Activated naive CD8-positive, alpha-beta T cell (primary cell): Measurements from ENCODE around the gene DTX3.
"Not testable (repeated sequence)": the region's sequence is repeated elsewhere in the genome, so short reads cannot be mapped to it uniquely, and the experiment has no call there.

Source experiments
- H3K27ac Mint-ChIP-seq: one replicate; pipeline ENCODE4 v1.8.0; 2021; ENCODE audit warnings: mixed read lengths
- H3K27me3 Mint-ChIP-seq: one replicate; pipeline ENCODE4 v1.8.0; 2021; ENCODE audit warnings: mixed read lengths
- H3K36me3 Mint-ChIP-seq: one replicate; pipeline ENCODE4 v1.8.0; 2021; ENCODE audit warnings: mixed read lengths
- H3K4me1 Mint-ChIP-seq: one replicate; pipeline ENCODE4 v1.8.0; 2021; ENCODE audit warnings: low read depth, mixed read lengths
- H3K4me3 Mint-ChIP-seq: one replicate; pipeline ENCODE4 v1.8.0; 2021; ENCODE audit warnings: mild to moderate bottlenecking, mixed read lengths
- H3K9me3 Mint-ChIP-seq: one replicate; pipeline ENCODE4 v1.8.0; 2021; ENCODE audit warnings: low read depth, mixed read lengths

Gene DTX3, protein sequence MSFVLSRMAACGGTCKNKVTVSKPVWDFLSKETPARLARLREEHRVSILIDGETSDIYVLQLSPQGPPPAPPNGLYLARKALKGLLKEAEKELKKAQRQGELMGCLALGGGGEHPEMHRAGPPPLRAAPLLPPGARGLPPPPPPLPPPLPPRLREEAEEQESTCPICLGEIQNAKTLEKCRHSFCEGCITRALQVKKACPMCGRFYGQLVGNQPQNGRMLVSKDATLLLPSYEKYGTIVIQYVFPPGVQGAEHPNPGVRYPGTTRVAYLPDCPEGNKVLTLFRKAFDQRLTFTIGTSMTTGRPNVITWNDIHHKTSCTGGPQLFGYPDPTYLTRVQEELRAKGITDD

DNA sequence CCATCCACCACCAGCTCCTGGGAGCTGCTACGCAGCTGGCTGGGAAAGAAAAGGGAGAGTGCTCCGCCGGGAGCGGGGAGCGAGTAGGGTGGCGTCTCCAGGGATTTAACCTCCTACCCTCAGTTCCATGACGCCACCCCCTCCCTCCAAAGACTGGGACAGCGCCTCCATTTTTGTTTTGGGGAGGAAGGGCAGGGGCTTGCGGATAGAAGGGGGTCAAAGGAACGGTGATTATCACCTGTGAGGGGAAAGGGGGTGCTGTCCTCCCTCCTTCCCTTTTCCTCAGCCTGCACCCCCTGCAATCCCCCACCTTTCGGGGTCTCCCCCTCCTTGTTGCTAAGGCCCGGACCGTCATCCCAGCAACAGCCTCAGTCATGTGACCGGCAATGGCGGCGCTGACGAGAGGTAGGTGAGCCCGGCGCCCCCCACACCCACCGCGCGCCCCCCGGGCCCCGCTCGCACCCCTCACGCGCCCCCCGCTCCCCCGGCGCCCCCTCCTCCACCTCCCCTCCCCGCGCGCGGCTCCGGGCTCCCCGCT, at the start of gene DTX3:
TSS of gene DTX3 (plus strand) at position 371 of the 538 bp plus-strand sequence. CDS start 1,694 bp downstream, outside the sequence.
- H3K27ac Mint-ChIP-seq: peak within 1 kb of the TSS; percentile 86
- peak within 1 kb of the TSS; percentile 86 for H3K4me3 Mint-ChIP-seq
- H3K27me3 Mint-ChIP-seq: no peaks in the 10 kb centered on the region
- peaks cover 7% of the 10 kb centered on the region for H3K36me3 Mint-ChIP-seq
- no peaks in the 10 kb centered on the region for H3K9me3 Mint-ChIP-seq
- H3K4me1 Mint-ChIP-seq: peaks cover 28% of the 10 kb centered on the region

DNA sequence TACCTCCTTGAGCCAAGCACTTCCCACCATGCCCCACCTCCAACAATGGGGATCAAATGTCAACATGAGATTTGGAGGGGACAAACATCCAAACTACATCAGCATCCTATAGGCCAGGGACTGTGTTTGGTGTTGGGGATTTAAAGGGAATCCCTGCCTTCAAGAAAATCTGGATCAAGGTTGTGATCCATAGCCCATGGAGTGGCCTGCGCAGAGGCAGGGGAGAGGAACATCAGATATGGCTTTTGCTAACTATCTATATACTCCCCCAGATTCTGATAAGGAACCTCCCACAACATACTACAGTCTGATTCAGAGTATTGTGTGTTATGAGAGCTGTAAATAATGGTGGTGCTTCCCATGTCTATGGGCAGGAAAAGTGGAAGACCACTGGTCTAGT, 49.7 kb upstream of the DTX3 start:
- Mint-ChIP-seq H3K4me1 (peaks cover 6% of the 10 kb centered on the region), H3K4me3 (no peak overlapping the region), H3K27ac (no peak overlapping the region)

DNA sequence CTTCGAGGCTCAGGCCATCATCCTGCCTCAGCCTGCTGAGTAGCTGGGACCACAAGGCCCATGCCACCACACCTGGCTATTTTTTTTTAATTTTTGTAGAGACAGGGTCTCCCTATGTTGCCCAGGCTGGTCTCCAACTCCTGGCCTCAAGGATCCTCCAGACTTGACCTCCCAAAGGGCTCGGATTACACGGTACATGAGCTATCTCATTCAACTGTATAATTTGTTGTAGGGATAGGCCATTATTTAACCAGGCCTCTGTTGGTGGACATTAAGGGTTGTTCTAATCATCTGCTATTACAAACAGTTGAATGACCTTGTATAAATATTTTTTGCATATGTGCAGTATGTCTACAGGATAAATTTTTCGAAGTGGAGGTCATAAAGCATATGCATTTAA, 45.8 kb upstream of the DTX3 start:
- peaks cover 2% of the 10 kb centered on the region for H3K36me3 Mint-ChIP-seq
- H3K4me1 Mint-ChIP-seq: no peaks in the 10 kb centered on the region
- H3K9me3 Mint-ChIP-seq: no peaks in the 10 kb centered on the region
- H3K27ac Mint-ChIP-seq: no peak overlapping the region
- no peaks in the 10 kb centered on the region for H3K27me3 Mint-ChIP-seq
- H3K4me3 Mint-ChIP-seq: no peak overlapping the region

More for the DNA sequence above, 49.7 kb upstream of the DTX3 start:
- H3K27me3 Mint-ChIP-seq: no peaks in the 10 kb centered on the region
- no peaks in the 10 kb centered on the region for H3K36me3 Mint-ChIP-seq
- H3K9me3 Mint-ChIP-seq: no peaks in the 10 kb centered on the region

DNA sequence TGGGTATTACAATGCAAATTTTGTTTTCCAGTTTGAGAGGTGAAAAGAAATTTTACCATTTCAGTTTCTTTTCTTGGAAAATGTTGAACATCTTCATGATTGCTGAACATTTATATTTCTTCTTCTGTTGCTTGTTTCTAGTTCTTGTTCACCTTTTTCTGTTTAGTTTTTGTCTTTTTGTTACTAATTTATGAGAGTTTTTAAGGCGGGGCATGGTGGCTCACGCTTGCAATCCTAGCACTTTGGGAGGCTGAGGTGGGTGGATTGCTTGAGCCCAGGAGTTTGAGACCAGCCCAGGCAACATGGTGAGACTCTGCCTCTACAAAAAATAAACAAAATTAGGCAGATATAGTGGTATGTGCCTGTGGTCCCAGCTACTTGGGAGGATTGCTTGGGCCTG, 44.1 kb upstream of the DTX3 start:
- no peaks in the 10 kb centered on the region for H3K4me1 Mint-ChIP-seq

DNA sequence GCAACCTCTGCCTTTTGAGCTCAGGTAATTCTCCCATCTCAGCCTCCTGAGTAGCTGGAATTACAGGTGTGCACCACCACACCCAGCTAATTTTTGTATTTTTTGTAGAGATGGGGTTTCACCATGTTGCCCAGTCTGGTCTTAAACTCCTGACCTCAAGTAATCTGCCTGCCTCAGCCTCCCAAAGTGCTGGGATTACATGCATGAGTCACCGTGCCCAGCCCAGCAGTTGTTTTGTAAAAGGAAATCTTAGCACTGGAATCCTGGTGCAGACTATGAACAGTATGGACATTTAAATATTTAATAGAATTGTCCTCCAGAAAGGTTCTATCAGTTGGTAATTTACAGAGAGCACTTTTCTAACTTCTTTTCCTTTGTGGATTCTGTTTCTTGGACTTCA, 43.5 kb upstream of the DTX3 start:
- not testable (repeated sequence) for H3K36me3 Mint-ChIP-seq, H3K27me3 Mint-ChIP-seq, H3K9me3 Mint-ChIP-seq, H3K4me1 Mint-ChIP-seq, H3K4me3 Mint-ChIP-seq, H3K27ac Mint-ChIP-seq

More for the DNA sequence above, 44.1 kb upstream of the DTX3 start:
- peaks cover 2% of the 10 kb centered on the region for H3K36me3 Mint-ChIP-seq
- H3K27me3 Mint-ChIP-seq: no peaks in the 10 kb centered on the region
- no peak overlapping the region for H3K27ac Mint-ChIP-seq
- H3K9me3 Mint-ChIP-seq: no peaks in the 10 kb centered on the region
- H3K4me3 Mint-ChIP-seq: no peak overlapping the region

DNA sequence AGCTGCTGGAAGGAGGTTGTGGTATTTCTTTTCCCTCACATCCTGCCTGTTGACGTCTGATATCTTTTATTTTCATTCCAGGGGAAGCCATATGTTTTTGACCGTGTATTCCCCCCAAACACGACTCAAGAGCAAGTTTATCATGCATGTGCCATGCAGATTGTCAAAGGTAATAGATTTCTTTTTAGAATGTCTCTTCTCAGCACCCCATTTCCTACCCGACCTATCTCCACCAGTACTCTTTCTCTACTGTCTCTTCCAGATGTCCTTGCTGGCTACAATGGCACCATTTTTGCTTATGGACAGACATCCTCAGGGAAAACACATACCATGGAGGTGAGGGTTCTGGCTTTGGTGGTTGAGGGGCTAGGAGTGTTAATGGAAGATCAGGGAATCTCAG, 41.3 kb upstream of the DTX3 start:
- H3K4me3 Mint-ChIP-seq: no peak overlapping the region
- peaks cover 2% of the 10 kb centered on the region for H3K36me3 Mint-ChIP-seq
- H3K27me3 Mint-ChIP-seq: no peaks in the 10 kb centered on the region
- H3K27ac Mint-ChIP-seq: no peak overlapping the region
- no peaks in the 10 kb centered on the region for H3K4me1 Mint-ChIP-seq
- H3K9me3 Mint-ChIP-seq: no peaks in the 10 kb centered on the region

DNA sequence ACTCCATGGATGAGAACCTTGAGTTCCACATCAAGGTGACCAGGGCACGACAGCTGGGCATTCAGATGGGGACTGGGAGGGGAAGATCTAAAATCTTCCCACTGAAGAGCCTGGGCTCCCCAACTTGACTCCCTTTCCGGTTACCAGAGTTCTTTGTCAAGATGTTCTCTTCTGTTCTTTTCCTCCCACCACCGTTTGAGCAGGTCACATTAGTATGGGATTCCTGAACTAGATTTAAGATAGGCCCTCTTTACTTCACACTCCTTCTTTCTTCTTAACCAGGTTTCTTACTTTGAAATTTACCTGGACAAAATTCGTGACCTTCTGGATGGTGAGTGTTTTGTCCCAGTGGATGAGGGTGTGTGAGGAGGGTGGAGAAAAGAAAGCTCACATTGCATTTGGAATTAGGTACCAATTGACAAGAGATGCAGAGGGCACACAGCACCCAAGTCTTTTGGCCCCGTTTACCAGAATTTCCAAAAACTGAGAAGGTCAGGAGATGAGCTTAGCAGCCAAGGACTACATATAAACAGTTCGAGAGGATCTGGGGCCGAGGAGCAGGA, 40.4 kb upstream of the DTX3 start:
- Mint-ChIP-seq H3K4me3 (no peak overlapping the region), H3K4me1 (no peaks in the 10 kb centered on the region), H3K9me3 (no peaks in the 10 kb centered on the region), H3K27me3 (no peaks in the 10 kb centered on the region), H3K36me3 (peaks cover 3% of the 10 kb centered on the region), H3K27ac (no peak overlapping the region)

DNA sequence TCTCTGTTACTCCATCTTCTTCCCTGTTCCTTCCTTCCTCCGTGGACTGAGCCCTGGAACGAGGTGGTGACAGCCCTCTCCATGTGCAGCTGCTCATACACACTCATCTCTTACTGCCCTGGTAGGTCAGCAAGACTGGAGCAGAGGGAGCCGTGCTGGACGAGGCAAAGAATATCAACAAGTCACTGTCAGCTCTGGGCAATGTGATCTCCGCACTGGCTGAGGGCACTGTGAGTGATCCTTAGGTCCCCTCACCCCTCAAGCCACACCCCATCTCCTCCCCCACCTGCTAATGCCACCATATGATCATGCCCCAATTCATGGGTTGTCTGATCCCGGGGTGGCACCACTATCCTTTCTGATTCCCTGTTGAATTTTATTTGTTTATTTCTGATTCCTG, 35.8 kb upstream of the DTX3 start:
- H3K27ac Mint-ChIP-seq: no peak overlapping the region
- peaks cover 3% of the 10 kb centered on the region for H3K36me3 Mint-ChIP-seq
- H3K9me3 Mint-ChIP-seq: no peaks in the 10 kb centered on the region
- no peak overlapping the region for H3K4me3 Mint-ChIP-seq
- no peaks in the 10 kb centered on the region for H3K4me1 Mint-ChIP-seq
- no peaks in the 10 kb centered on the region for H3K27me3 Mint-ChIP-seq

DNA sequence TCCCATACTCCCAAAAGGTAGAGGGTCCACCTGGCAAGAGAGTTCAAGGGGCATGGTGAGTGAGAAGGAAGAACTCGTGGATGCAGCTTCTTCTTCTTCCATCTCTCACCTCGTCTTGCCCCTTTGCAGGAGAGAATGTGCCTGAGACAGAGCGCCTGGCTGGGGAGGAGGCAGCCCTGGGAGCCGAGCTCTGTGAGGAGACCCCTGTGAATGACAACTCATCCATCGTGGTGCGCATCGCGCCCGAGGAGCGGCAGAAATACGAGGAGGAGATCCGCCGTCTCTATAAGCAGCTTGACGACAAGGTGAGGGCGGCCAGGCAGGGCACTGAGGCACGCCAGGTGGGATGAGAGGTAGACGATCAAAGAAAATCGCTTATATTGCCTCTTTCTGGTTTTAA, 34.8 kb upstream of the DTX3 start:
- H3K4me1 Mint-ChIP-seq: no peaks in the 10 kb centered on the region
- H3K36me3 Mint-ChIP-seq: peaks cover 3% of the 10 kb centered on the region
- no peaks in the 10 kb centered on the region for H3K9me3 Mint-ChIP-seq
- no peak overlapping the region for H3K4me3 Mint-ChIP-seq
- no peaks in the 10 kb centered on the region for H3K27me3 Mint-ChIP-seq
- no peak overlapping the region for H3K27ac Mint-ChIP-seq

DNA sequence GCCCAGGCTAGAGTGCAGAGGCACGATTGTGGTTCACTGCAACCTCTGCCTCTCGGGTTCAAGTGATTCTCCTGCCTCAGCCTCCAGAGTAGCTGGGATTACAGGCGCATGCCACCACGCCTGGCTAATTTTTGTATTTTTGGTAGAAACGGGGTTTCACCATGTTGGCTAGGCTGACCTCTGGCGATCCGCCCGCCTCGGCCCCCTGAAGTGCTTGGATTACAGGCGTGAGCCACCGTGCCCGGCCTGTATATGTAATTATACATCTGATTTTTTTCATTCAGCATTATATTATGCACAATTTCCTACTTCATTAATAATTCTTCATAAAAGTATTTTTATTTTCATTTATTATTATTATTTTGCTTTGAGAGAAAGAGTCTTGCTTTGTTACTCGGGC, 34.2 kb upstream of the DTX3 start:
- not testable (repeated sequence) for H3K36me3 Mint-ChIP-seq, H3K4me3 Mint-ChIP-seq, H3K4me1 Mint-ChIP-seq, H3K27me3 Mint-ChIP-seq, H3K9me3 Mint-ChIP-seq, H3K27ac Mint-ChIP-seq

DNA sequence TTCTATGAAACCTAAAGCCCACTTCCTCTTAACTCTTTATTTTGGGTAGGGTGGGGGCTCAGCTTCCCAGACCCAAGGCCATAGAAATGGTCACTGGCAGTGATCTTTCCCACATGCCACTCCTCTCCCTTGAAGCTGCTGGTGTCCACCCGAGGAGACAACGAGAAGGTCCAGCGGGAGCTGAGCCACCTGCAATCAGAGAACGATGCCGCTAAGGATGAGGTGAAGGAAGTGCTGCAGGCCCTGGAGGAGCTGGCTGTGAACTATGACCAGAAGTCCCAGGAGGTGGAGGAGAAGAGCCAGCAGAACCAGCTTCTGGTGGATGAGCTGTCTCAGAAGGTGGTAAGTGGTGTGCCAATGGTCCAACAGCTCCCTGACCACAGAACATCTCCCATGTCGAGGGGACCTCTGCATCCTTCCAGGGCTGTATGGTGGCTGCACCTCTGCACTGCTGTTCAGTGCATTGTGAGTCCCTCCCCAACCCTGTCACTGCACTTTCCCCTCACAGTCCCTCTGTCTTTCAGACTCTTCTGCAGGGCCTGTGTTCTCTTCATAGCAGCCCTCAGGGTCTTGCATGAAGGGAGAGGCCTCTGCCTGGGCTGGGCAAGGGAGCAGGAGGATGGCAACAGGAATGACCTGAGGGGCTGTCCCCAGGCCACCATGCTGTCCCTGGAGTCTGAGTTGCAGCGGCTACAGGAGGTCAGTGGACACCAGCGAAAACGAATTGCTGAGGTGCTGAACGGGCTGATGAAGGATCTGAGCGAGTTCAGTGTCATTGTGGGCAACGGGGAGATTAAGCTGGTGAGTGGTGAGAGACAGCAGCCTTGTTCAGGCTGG, 32.5 kb upstream of the DTX3 start:
- Mint-ChIP-seq H3K4me1 (no peaks in the 10 kb centered on the region), H3K9me3 (no peaks in the 10 kb centered on the region), H3K36me3 (peaks cover 3% of the 10 kb centered on the region), H3K27me3 (no peaks in the 10 kb centered on the region), H3K4me3 (no peak overlapping the region), H3K27ac (no peak overlapping the region)

DNA sequence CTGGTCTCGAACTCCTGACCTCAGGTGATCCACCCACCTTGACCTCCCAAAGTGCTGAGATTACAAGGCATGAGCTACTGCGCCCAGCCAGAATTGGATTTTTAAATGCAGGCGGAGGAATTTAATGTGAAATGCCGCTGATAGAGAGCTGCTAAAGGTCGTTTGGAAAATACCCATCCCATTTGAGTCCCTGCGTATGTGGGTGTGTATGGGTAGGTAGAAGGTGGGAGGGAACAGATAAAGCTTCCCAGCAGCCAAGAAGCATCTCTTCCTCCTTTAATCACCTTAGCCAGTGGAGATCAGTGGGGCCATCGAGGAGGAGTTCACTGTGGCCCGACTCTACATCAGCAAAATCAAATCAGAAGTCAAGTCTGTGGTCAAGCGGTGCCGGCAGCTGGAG, 29.8 kb upstream of the DTX3 start:
- Mint-ChIP-seq H3K27me3 (no peaks in the 10 kb centered on the region), H3K27ac (no peak overlapping the region), H3K36me3 (no peaks in the 10 kb centered on the region), H3K4me3 (no peak overlapping the region), H3K9me3 (no peaks in the 10 kb centered on the region), H3K4me1 (no peaks in the 10 kb centered on the region)

DNA sequence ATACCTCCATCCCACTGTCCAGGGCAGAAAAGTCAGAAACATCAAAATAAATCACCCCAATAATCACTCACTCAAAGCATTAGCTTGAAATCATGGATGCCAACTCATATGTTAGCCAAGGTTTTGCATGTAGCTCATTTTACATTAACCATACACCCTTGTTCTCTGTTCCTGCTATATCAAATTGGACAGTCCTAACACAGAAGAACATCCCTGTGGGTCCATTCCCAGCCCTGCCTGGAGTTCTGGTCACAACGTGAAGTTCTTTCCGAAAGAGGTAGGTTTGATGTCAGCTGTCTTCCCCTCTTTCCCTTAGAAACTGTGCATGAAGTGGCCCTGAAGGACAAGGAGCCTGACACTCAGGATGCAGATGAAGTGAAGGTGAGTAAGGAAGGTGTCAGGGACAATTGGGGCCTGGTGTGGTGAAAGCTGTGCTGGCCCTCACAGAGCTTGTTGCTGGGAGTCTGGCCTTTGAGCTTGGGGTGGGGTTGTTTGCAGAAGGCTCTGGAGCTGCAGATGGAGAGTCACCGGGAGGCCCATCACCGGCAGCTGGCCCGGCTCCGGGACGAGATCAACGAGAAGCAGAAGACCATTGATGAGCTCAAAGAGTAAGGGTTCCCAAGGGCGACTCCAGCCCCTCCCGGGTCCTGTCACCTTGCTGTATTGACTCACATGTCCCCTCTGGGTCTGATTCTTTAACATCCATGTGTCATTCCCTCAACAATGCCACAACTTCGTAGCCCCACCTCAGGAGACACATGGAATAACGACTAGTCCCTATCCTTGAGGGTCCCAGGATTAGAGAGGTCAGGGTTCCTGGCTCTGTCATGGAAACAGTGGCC, 28.6 kb upstream of the DTX3 start:
- Mint-ChIP-seq H3K4me1 (no peaks in the 10 kb centered on the region), H3K36me3 (no peaks in the 10 kb centered on the region), H3K27me3 (no peaks in the 10 kb centered on the region), H3K4me3 (no peak overlapping the region), H3K9me3 (no peaks in the 10 kb centered on the region), H3K27ac (no peak overlapping the region)

DNA sequence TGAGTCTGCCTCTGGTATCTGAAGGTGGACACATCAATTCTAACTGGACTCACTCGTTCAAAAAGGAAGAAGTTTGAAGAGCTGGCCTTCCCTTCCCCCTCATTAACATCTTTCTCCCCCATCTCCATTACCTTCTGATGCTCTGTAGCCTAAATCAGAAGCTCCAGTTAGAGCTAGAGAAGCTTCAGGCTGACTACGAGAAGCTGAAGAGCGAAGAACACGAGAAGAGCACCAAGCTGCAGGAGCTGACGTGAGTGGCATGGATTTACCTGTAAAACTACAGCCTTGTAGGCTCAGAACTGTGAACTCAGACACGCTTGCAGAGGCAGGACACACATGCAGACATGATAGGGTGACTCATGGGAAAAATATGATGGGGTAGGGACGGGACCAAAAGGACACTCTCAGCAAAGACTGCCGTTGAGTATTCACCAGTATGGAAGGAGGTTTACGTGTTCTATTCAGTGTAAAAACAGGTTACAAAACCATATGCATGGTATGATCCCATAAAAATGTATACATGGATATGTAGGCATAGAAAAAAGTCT, 27.9 kb upstream of the DTX3 start:
- H3K36me3 Mint-ChIP-seq: no peaks in the 10 kb centered on the region
- no peaks in the 10 kb centered on the region for H3K9me3 Mint-ChIP-seq
- H3K4me1 Mint-ChIP-seq: no peaks in the 10 kb centered on the region
- H3K27ac Mint-ChIP-seq: no peak overlapping the region
- no peak overlapping the region for H3K4me3 Mint-ChIP-seq
- H3K27me3 Mint-ChIP-seq: no peaks in the 10 kb centered on the region
